ENCODE data around the gene DHRS7B.
"Not testable (repeated sequence)": the region's sequence is repeated elsewhere in the genome, so short reads cannot be mapped to it uniquely, and the experiment has no call there.

DHRS7B gene

DNA sequence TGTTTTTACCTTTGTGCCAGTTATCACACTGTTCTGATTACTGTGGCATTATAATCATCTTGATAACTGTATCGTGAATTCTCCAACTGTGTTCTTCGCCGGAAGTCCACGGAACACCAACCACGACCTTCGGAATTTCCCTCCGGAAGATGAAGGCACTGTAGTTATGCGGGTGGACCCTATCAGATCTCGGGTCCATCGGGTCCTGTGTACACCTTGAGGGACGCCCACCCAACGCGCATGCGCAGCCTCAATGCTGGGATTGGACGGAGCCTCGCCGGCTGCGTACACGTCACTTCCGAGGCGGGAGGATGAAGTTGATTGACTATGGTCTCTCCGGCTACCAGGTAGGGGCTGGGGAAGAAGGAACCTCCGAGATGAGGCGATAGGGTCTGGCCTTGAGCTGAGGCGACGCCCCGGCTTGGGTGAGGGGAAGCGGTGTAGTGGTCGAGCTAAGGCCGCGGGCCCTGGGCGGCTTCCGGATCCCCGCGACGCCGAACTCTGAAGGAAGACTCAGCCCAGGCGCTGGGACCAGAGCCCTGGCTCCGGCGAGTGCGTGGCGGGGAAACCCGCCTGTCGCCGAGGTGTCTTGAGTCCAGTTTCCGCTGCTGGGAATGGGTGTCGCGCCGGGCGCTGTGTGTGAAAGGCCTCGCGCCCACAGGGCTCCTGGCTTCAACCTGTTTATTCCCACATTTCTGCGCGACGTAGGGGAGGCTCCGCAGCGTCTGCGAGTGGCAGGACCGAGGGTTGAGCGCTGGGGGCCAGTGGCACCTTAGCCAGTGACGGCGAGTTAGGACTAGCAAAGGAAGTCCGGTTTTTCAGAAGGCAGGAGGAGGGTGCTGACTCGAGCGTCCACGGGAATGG, at the start of gene DHRS7B:
Gene DHRS7B, plus strand, starts transcription at position 320 of the 864 bp plus-strand sequence. Its CDS starts 8 bp downstream, at position 328.
- H3K4me3 ChIP-seq (ENCODE audit: low read depth, low read length), result peak within 1 kb of the TSS; percentile 86

- no peak overlapping the region for H3K4me3 ChIP-seq (ENCODE audit: low read depth, low read length)
Measured at GRCh38 chr17:21077281-21077680, 49.5 kb upstream of the DHRS7B start.

DNA sequence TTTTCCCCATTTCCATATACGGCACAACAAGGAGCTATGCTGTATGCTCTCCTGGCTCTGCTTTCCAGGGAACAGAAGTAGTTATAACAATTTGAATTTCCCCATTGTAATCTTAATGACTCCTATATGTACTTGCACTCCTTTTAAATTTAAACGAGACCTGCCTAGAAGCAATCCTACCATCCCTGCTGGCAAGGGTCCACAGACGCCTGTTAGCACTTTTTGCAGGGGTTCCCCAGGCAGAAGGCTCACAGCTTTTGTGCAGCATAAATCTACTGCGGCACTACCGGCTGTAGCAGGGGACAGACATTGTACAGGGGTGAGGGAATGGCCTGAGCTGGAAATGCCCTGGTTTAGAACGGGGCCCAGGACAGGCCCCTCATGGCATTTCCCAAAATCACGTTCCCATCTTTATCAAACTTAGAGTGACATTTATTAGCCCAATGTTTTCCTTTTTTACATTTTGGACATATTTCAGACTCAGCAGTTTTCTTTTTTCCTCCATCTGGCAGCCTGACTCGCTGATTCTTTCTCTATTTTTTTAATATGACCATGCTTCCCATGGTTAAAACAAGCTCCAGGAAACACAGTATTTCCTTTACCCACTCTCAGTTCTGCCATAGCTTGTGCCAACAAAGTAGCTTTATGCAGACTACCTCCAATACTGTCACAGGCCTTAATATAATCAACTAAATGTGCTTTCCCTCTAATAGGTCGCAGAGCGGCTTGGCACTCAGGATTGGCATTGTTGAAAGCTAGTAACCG, 48.6 kb upstream of the DHRS7B start:
- H3K4me3 ChIP-seq (ENCODE audit: low read depth, low read length), result no peak overlapping the region

- H3K4me3 ChIP-seq (ENCODE audit: low read depth, low read length), result no peak overlapping the region
Measured at GRCh38 chr17:21079196-21079595, 47.6 kb upstream of the DHRS7B start.

DNA sequence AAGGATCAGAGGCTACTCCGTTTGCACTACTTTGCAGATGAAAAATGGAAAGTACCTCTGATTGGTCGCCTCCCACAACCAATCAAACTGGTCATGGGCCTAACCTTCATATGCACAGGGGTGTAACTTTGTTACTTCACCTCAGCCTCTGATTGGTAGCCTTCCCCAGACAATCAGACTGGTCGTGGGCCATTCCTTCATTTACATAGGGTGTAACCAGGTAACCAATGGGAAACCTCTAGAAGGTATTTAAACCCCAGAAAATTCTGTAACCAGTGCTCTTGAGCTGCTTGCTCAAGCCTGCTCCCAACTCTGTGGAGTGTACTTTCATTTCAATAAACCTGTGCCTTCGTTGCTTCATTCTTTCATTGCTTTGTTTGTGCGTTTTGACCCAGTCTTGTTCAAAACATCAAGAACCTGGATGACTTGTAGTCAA, 44.7 kb upstream of the DHRS7B start:
- no peak overlapping the region for H3K4me3 ChIP-seq (ENCODE audit: low read depth, low read length)

DNA sequence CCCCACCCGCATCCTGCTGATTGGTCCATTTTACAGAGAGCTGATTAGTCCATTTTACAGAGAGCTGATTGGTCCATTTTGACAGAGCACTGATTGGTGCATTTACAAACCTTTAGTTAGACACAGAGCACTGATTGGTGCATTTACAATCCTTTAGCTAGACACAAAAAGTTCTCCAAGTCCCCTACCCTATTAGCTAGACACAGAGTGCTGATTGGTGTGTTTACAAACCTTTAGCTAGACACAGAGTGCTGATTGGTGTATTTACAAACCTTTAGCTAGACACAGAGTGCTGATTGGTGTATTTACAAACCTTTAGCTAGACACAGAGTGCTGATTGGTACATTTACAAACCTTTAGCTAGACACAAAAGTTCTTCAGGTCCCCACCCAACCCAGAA, 41.5 kb upstream of the DHRS7B start:
- H3K4me3 ChIP-seq (ENCODE audit: low read depth, low read length), result not testable (repeated sequence)

DNA sequence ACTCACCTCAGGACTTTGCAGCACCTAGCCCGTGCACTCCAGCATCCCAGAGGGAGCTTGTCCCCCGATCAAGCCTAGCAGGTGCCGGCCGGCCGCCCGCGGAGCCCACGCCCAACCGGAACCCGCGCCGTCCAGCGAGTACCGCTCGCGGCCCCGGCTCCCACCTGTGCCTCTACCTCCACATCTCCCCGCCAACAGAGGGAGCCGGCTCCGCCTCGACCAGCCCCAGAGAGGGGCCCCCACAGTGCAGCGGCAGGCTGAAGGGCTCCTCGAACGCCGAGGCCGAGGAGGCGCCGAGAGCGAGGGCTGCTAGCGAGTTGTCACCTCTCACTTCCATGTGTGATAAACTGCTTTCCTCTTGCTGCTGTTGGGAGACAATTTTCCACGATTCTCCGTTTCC, 41.1 kb upstream of the DHRS7B start:
- no peak overlapping the region for H3K4me3 ChIP-seq (ENCODE audit: low read depth, low read length)

GRCh38 chr17:21089145-21089544, 37.6 kb upstream of the DHRS7B start:
- no peak overlapping the region for H3K4me3 ChIP-seq (ENCODE audit: low read depth, low read length)

- H3K4me3 ChIP-seq (ENCODE audit: low read depth, low read length), result no peak overlapping the region
Measured at GRCh38 chr17:21089933-21090901, 36.5 kb upstream of the DHRS7B start.

GRCh38 chr17:21090902-21091618, 35.7 kb upstream of the DHRS7B start:
- H3K4me3 ChIP-seq (ENCODE audit: low read depth, low read length), result no peak overlapping the region

- H3K4me3 ChIP-seq (ENCODE audit: low read depth, low read length), result no peak overlapping the region
Measured at GRCh38 chr17:21094298-21094704, 32.5 kb upstream of the DHRS7B start.

GRCh38 chr17:21095735-21096134, 31.0 kb upstream of the DHRS7B start:
- no peak overlapping the region for H3K4me3 ChIP-seq (ENCODE audit: low read depth, low read length)

- no peak overlapping the region for H3K4me3 ChIP-seq (ENCODE audit: low read depth, low read length)
Measured at GRCh38 chr17:21096874-21097273, 29.9 kb upstream of the DHRS7B start.

GRCh38 chr17:21098934-21099689, 27.7 kb upstream of the DHRS7B start:
- peak overlapping the region; percentile 81 for H3K4me3 ChIP-seq (ENCODE audit: low read depth, low read length)

DNA sequence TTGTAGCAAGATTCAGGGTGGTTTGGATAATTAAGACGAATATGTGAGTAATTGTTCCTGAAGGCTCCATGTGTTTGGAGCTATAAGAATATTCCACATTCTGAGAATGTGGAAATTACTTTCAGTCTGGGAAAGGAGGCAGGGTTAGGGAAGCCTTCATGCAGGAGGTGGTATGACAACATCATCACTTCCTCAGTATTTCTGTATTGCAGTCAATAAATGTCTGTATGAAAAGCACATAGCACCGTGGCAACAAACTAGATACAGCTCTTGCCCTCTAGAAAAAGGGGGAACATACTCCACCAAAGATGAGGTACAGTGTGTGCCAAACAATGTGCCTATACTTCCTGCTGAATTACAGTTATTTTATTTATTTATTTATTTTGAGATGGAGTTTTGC, 26.1 kb upstream of the DHRS7B start:
- no peak overlapping the region for H3K4me3 ChIP-seq (ENCODE audit: low read depth, low read length)

DNA sequence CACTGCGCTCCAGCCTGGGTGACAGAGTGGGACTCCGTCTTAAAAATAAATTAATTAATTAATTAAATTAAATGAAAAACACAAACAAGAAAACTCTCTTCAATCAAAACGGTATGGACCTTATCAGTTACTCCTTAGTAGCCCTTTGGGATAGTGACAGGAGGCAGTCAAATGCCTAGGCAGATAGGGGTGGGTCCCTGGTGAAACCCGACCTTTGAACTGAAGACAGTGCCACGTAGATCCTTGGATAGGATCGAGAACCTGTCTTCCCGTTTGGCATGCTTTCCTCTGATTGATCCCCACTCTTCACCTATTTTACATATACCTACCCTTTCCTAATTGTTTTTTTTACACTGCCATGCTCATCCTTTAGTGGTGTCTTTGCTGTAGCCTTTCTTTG, 22.2 kb upstream of the DHRS7B start:
- H3K4me3 ChIP-seq (ENCODE audit: low read depth, low read length), result no peak overlapping the region

GRCh38 chr17:21105064-21105894, 21.5 kb upstream of the DHRS7B start:
- no peak overlapping the region for H3K4me3 ChIP-seq (ENCODE audit: low read depth, low read length)

GRCh38 chr17:21106316-21106715, 20.4 kb upstream of the DHRS7B start:
- H3K4me3 ChIP-seq (ENCODE audit: low read depth, low read length), result no peak overlapping the region

Data from iPS-11a (cell line).